ENCODE measurements around the gene KLK12.
"Not testable (repeated sequence)": the region's sequence is repeated elsewhere in the genome, so short reads cannot be mapped to it uniquely, and the experiment has no call there.

The KLK12 gene

GRCh38 chr19:51014242-51014641 is 20.6 kb downstream of the KLK12 start:
- no peak for DNase-seq

GRCh38 chr19:51012661-51013190 is 22.1 kb downstream of the KLK12 start:
- DNase-seq, result no peak

- no peak for DNase-seq
Measured at GRCh38 chr19:51010066-51010795, 24.6 kb downstream of the KLK12 start.

GRCh38 chr19:51009061-51009891 is 25.5 kb downstream of the KLK12 start:
- no peak for DNase-seq

GRCh38 chr19:51007488-51007887 is 27.3 kb downstream of the KLK12 start:
- no peak for DNase-seq

GRCh38 chr19:51006406-51006805 is 28.4 kb downstream of the KLK12 start:
- no peak for DNase-seq

- DNase-seq, result no peak
Measured at GRCh38 chr19:51005248-51005647, 29.6 kb downstream of the KLK12 start.

- no peak for DNase-seq
Measured at GRCh38 chr19:51003316-51003715, 31.5 kb downstream of the KLK12 start.

GRCh38 chr19:51002542-51003311 is 32.1 kb downstream of the KLK12 start:
- no peak for DNase-seq

GRCh38 chr19:51002089-51002532 is 32.7 kb downstream of the KLK12 start:
- no peak for DNase-seq

GRCh38 chr19:51001515-51001914 is 33.3 kb downstream of the KLK12 start, which contains the start of gene KLK8:
Gene KLK8 (minus strand): TSS chr19:51001604. CDS start chr19:51001167, 437 bp downstream.
- DNase-seq, result no peak

GRCh38 chr19:51000981-51001380 is 33.8 kb downstream of the KLK12 start:
- no peak for DNase-seq

GRCh38 chr19:51000426-51000825 is 34.4 kb downstream of the KLK12 start:
- no peak for DNase-seq

GRCh38 chr19:50998686-50999085 is 36.1 kb downstream of the KLK12 start:
- DNase-seq, result no peak

- DNase-seq, result no peak
Measured at GRCh38 chr19:50998061-50998460, 36.7 kb downstream of the KLK12 start.

- DNase-seq, result no peak
Measured at GRCh38 chr19:50994129-50994528, 40.7 kb downstream of the KLK12 start.

- DNase-seq, result no peak
Measured at GRCh38 chr19:50992666-50993035, 42.2 kb downstream of the KLK12 start.

- not testable (repeated sequence) for DNase-seq
Measured at GRCh38 chr19:50984416-50984815, 50.4 kb downstream of the KLK12 start.

GRCh38 chr19:50983625-50984292 is 51.0 kb downstream of the KLK12 start, which contains the start of gene KLK7:
Gene KLK7 (minus strand): TSS chr19:50983917. CDS start chr19:50982399, 1,518 bp downstream.
- no peak for DNase-seq

- DNase-seq, result no peak
Measured at GRCh38 chr19:50982186-50982585, 52.6 kb downstream of the KLK12 start.

GRCh38 chr19:50981587-50982146 is 53.1 kb downstream of the KLK12 start:
- DNase-seq, result no peak

- DNase-seq, result no peak
Measured at GRCh38 chr19:50980208-50980607, 54.6 kb downstream of the KLK12 start.
